ENCODE results near the gene ZMYND8.

DNA sequence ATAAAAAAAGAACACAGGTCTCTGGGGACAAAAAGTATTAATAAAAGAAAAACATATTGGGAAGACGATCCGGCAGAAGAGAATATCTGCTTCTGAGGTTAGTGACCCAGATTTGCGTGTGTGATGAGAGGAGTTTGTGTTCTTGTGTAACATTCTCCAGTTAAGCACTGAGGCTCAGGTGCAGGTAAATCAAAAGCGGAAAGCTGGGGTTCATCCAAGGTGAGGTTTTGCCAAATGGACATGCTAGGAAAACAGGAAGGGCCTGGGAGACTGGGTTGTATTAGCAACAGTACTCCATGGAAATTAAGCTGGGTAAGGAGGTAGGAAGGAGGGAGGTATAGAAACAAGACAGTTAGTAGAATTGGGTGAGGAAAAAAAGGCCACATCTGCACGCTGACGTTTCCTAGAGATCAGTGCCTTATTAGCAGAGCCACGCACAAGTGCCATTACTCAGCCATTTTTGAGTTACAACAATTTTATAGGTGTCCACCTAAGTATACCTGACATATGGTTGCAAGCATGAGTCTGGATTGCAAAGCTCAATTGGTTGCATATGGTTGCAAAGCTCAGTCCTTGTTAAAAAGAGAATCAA, 139.6 kb downstream of the ZMYND8 start:
- TF ChIP-seq GATA3 (IDR thresholded peaks at IDR 0.05; ENCODE audit: low read depth, low read length) (no peak), GATA2 (IDR thresholded peaks at IDR 0.05; ENCODE audit: low read depth, low read length) (no peak)

All from SH-SY5Y (cell line).